WTC11 (cell line): ENCODE measurements around the gene GATA2. TPM values are rescaled to one million over a fixed set of nuclear protein-coding genes. Genes with fewer than 3 reads are reported as not detected.

Experiments
- ATAC-seq: fragments of 200-7000 bp; cut with Tn5 transposase; 2 replicates; pipeline ENCODE4 v1.10.0; 2021; ENCODE audit warnings: mild to moderate bottlenecking, moderate library complexity
- CTCF ChIA-PET: fragments of 300-600 bp; sonication (Branson Sonifier 250); formaldehyde crosslinking; loops from one replicate; lab custom pipeline; 2021; ENCODE audit warnings: antibody characterized with exemption; lab: Charles Lee
- POLR2A ChIA-PET: fragments of 350-600 bp; sonication (Branson Sonifier 250); formaldehyde crosslinking; loops from one replicate; lab custom pipeline; 2021; ENCODE audit warnings: antibody characterized with exemption; lab: Charles Lee
- DNase-seq: peaks from one replicate; pipeline ENCODE4 v3.0.0; 2021; ENCODE audit warnings: low spot score
- H3K27ac Mint-ChIP-seq: 2 replicates; pipeline ENCODE4 v1.8.0; 2021; ENCODE audit warnings: mixed read lengths
- H3K27me3 Mint-ChIP-seq: 2 replicates; pipeline ENCODE4 v1.8.0; 2021; ENCODE audit warnings: low read depth, mild to moderate bottlenecking, moderate library complexity, mixed read lengths
- H3K36me3 Mint-ChIP-seq: 2 replicates; pipeline ENCODE4 v1.8.0; 2021; ENCODE audit warnings: mixed read lengths
- H3K4me1 Mint-ChIP-seq: 2 replicates; pipeline ENCODE4 v1.8.0; 2022; ENCODE audit warnings: mixed read lengths
- H3K4me3 Mint-ChIP-seq: 2 replicates; pipeline ENCODE4 v1.8.0; 2021; ENCODE audit warnings: mild to moderate bottlenecking, moderate library complexity, mixed read lengths
- H3K9me3 Mint-ChIP-seq: 2 replicates; pipeline ENCODE4 v1.8.0; 2021; ENCODE audit warnings: mixed read lengths
- EMX1 ChIP-seq: fragments of 250-450 bp; sonication (Bioruptor Pico); IDR thresholded peaks from 2 replicates; pipeline ENCODE4 v1.8.0; 2021; ENCODE audit warnings: mild to moderate bottlenecking
- FOXK1 ChIP-seq: sonication (generic); formaldehyde crosslinking; IDR thresholded peaks from 2 replicates; pipeline ENCODE4 v1.8.0; 2022; ENCODE audit warnings: mild to moderate bottlenecking, moderate library complexity, missing genetic modification reagents
- FOXP1 ChIP-seq: sonication (generic); formaldehyde crosslinking; IDR thresholded peaks from 2 replicates; pipeline ENCODE4 v1.8.0; 2022; ENCODE audit warnings: missing genetic modification reagents, mild to moderate bottlenecking, moderate library complexity, borderline replicate concordance
- MYBL2 ChIP-seq: sonication (generic); formaldehyde crosslinking; IDR thresholded peaks from 2 replicates; pipeline ENCODE4 v1.8.1; 2023; ENCODE audit warnings: mild to moderate bottlenecking, moderate library complexity, missing genetic modification reagents
- OVOL2 ChIP-seq: fragments of 250-450 bp; sonication (Bioruptor Pico); IDR thresholded peaks from 2 replicates; pipeline ENCODE4 v1.9.0; 2021; ENCODE audit warnings: mild to moderate bottlenecking, borderline replicate concordance
- SP1 ChIP-seq: sonication (generic); formaldehyde crosslinking; conservative IDR thresholded peaks from 2 replicates; pipeline ENCODE4 v1.8.1; 2022; ENCODE audit warnings: missing genetic modification reagents
- ZNF263 ChIP-seq: sonication (generic); formaldehyde crosslinking; IDR thresholded peaks from 2 replicates; pipeline ENCODE4 v1.8.1; 2022; ENCODE audit warnings: low read depth, mild to moderate bottlenecking, moderate library complexity, missing genetic modification reagents
- ZNF416 ChIP-seq: fragments of 250-450 bp; sonication (Bioruptor Pico); IDR thresholded peaks from 2 replicates; pipeline ENCODE4 v1.9.0; 2021; ENCODE audit warnings: mild to moderate bottlenecking, inconsistent platforms
- total RNA-seq: library from RNA; stranded (reverse); gene quantifications from 3 replicates; pipeline ENCODE4 v1.2.3, GENCODE V29; 2021
- TF ChIP-seq, protein P1 (sequence below): sonication (generic); formaldehyde crosslinking; IDR thresholded peaks from 2 replicates; pipeline ENCODE4 v1.8.1; 2023; ENCODE audit warnings: mild to moderate bottlenecking, missing genetic modification reagents
- TF ChIP-seq, protein P2 (sequence below): sonication (generic); formaldehyde crosslinking; IDR thresholded peaks from 2 replicates; pipeline ENCODE4 v1.8.1; 2022; ENCODE audit warnings: missing genetic modification reagents, borderline replicate concordance
- TF ChIP-seq, protein P3 (sequence below): fragments of 250-450 bp; sonication (Bioruptor Pico); IDR thresholded peaks from 2 replicates; pipeline ENCODE4 v2.1.2; 2022; ENCODE audit warnings: mild to moderate bottlenecking, moderate library complexity
- TF ChIP-seq, protein P4 (sequence below): fragments of 200-600 bp; IDR thresholded peaks from 2 replicates; pipeline ENCODE4 v1.8.0; 2022; ENCODE audit warnings: antibody characterized with exemption

GATA2 gene
- total RNA-seq, 1 experiment from 2014 or later = 1.6 TPM

DNA sequence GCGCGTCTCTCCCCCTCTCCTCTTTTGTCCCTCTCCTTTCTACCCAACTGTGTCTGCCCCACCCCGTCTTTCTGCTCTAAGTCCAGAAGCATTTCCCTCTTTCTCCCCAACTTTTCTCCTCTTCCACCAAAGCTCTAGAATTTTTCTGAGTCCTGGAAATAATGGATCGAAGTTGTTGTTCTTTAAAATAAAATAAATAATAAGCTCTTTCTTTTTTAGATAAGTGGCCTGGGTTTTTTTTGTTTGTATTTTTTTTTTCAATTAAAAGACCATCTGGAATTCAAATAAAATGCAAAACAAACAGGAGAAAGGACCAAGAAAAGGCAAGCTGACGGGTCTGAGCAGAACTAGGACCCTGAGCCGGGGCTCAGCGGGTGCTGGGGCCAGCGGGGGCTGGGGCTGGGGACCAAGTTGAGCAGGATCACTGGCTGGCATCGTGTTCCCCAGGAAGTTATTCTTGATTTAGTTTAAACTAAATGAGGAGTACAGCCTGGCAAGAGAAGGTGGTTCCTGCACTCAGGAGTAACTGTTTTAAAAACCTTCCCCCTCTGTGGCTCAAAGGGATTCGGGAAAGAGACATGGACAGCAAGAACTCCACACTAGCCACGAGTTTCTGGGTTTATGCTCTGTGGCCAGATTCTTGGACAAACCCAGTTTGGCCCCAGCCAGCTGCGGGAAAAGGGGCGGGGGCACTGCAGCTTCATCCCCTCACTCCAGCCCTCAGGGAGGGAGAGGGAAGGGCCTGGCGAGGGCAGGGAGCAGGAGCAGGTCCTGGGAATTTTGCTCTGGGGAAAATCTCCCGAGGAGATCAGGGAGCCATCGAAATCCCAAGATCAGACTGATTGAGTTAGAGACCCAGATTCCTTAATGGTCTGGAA lies 8.4 kb downstream of the GATA2 start:
- Mint-ChIP-seq H3K4me1 (peaks cover 63% of the 10 kb centered on the region), H3K27me3 (peaks cover 100% of the 10 kb centered on the region)
- peak; percentile 62 for DNase-seq

DNA sequence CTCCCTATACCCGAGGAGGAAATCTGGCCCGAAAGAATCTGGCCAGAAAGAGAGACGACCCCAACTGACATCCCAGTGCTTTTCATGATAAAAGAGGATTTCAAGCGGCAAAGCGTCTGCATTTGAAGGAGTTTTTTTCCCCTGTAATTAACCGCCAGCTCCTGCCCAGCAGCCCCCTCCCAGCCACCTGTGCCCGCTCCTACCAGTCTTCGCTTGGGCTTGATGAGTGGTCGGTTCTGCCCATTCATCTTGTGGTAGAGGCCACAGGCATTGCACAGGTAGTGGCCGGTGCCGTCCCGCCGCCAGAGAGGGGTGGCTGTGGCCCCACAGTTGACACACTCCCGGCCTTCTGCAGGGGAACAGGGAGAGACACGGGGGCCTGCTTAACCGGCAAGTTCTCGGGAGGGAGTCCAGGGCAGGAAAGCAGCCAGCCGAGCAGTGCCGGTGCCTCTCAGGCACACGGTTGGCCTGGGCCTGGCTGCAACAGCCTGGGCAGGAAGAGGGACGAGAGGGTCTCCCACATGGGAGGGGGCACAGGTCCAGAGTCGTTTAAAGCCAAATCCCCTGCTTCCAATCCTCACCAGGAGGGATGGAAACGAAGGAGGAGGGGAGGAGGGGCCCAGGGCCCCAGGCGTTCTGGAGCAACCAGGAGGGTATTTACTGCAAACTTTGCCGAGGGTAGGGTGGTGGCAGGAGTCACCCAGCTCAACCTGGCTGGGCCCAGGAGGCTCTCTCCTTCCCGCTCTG lies 9.2 kb downstream of the GATA2 start:
- Mint-ChIP-seq H3K4me1 (peaks cover 64% of the 10 kb centered on the region), H3K27me3 (peaks cover 100% of the 10 kb centered on the region), H3K9me3 (no peaks in the 10 kb centered on the region), H3K4me3 (peak overlapping the region; percentile 57), H3K36me3 (no peaks in the 10 kb centered on the region; the same call in 1 of the 2 replicates), H3K27ac (no peak overlapping the region)
- peak; percentile 36; the same call in 1 of the 2 replicates for TF ChIP-seq FOXP1 (CRISPR knock-in tag)
- TF ChIP-seq, protein P1, sequence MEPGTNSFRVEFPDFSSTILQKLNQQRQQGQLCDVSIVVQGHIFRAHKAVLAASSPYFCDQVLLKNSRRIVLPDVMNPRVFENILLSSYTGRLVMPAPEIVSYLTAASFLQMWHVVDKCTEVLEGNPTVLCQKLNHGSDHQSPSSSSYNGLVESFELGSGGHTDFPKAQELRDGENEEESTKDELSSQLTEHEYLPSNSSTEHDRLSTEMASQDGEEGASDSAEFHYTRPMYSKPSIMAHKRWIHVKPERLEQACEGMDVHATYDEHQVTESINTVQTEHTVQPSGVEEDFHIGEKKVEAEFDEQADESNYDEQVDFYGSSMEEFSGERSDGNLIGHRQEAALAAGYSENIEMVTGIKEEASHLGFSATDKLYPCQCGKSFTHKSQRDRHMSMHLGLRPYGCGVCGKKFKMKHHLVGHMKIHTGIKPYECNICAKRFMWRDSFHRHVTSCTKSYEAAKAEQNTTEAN (CRISPR knock-in tag) = 0 out of 2 replicates have a peak, but pooled peaks have one; percentile 44
- TF ChIP-seq, protein P2, sequence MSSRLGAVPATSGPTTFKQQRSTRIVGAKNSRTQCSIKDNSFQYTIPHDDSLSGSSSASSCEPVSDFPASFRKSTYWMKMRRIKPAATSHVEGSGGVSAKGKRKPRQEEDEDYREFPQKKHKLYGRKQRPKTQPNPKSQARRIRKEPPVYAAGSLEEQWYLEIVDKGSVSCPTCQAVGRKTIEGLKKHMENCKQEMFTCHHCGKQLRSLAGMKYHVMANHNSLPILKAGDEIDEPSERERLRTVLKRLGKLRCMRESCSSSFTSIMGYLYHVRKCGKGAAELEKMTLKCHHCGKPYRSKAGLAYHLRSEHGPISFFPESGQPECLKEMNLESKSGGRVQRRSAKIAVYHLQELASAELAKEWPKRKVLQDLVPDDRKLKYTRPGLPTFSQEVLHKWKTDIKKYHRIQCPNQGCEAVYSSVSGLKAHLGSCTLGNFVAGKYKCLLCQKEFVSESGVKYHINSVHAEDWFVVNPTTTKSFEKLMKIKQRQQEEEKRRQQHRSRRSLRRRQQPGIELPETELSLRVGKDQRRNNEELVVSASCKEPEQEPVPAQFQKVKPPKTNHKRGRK (CRISPR knock-in tag) = no peak
- no peak for DNase-seq
- CTCF ChIA-PET = interaction anchor here (0.7 to 6.6 kb wide), 15 partner anchors 9 to 197 kb away, joined by 3 to 45 read pairs (median 5); partner anchors contain the start of gene GATA2
- ATAC-seq = peak; percentile 2; the same call in 1 of the 2 replicates
- POLR2A ChIA-PET = interaction anchor here (0.6 to 1.2 kb wide), 3 partner anchors 21 to 101 kb away, joined by 3 to 5 read pairs (median 3); no protein-coding TSS in a partner anchor

More for the DNA sequence above, 8.4 kb downstream of the GATA2 start:
- Mint-ChIP-seq H3K9me3 (no peaks in the 10 kb centered on the region), H3K36me3 (no peaks in the 10 kb centered on the region; the same call in 1 of the 2 replicates), H3K27ac (no peak overlapping the region), H3K4me3 (peak overlapping the region; percentile 57)
- TF ChIP-seq ZNF263 (CRISPR knock-in tag) = no peak
- CTCF ChIA-PET = interaction anchor here (1.1 to 6.6 kb wide), 4 partner anchors 9 to 58 kb away, joined by 4 to 45 read pairs (median 20); partner anchors contain the start of gene GATA2
- POLR2A ChIA-PET = interaction anchor here (0.7 to 0.8 kb wide), 2 partner anchors 22 to 54 kb away, joined by 3 to 4 read pairs; no protein-coding TSS in a partner anchor
- no peak for ATAC-seq

DNA sequence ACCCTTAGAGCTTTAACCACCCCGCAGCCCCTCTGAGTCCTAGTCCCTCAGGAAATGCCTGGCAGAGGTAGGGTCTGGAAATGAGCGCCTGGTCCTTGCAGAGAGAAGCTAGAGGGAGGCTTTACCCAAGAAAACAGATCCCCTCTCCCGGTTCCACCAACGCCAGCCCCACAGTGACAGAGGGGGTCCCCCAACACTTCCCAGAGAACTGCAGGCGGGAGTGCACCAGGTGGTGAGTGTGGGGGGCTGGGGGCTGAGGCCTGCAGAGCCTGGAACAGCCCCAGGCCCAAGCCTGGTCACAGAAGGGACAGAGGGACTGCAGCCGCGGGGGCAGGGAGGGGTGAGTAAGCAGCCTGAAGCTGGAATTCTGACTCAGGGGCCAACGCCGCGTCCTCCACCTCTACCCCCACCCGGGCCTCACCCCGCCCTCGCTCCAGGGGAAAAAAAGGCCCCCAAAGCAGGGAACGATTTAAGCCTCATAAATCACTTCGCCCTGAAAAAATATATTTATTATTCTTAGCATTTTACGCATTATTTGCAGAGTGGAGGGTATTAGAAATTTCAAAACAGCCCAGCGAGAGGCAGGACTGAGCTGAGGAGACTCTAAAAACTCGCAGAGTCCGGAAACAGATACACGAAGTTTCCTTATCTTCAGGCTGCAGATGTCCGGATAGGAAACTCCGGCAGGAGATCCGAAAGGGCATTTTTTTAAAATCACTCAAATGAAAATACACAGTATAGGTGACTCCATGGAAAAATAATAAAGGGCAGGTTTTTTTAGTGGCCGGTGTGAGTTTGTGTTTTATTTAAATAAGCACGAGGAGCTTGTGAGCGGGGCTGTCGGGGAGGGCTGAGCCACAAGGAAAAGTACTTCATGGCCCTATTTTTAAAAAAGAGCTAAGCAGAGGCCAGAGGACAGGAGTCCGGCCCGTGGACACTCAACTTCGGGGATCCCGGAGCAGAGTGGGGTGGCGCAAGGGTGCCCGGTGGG lies 10.0 kb downstream of the GATA2 start:
- CTCF ChIA-PET = interaction anchor here (0.7 to 6.6 kb wide), 17 partner anchors 9 to 197 kb away, joined by 3 to 45 read pairs (median 5); partner anchors contain the start of gene GATA2
- no peaks in the 10 kb centered on the region; the same call in 1 of the 2 replicates for H3K36me3 Mint-ChIP-seq
- no peak overlapping the region for H3K27ac Mint-ChIP-seq
- ATAC-seq = no peak
- peak overlapping the region; percentile 57 for H3K4me3 Mint-ChIP-seq
- peak; percentile 47 for DNase-seq
- no peaks in the 10 kb centered on the region for H3K9me3 Mint-ChIP-seq
- H3K4me1 Mint-ChIP-seq = peaks cover 64% of the 10 kb centered on the region
- H3K27me3 Mint-ChIP-seq = peaks cover 100% of the 10 kb centered on the region
- POLR2A ChIA-PET = interaction anchor here (0.6 to 1.2 kb wide), 3 partner anchors 34 to 102 kb away, joined by 3 to 5 read pairs (median 3); no protein-coding TSS in a partner anchor
- TF ChIP-seq MYBL2 (CRISPR knock-in tag) (no peak), FOXK1 (CRISPR knock-in tag) (no peak), SP1 (CRISPR knock-in tag) (no peak), OVOL2 (CRISPR knock-in tag) (no peak), EMX1 (CRISPR knock-in tag) (no peak), ZNF416 (CRISPR knock-in tag) (no peak)
- TF ChIP-seq, protein P3, sequence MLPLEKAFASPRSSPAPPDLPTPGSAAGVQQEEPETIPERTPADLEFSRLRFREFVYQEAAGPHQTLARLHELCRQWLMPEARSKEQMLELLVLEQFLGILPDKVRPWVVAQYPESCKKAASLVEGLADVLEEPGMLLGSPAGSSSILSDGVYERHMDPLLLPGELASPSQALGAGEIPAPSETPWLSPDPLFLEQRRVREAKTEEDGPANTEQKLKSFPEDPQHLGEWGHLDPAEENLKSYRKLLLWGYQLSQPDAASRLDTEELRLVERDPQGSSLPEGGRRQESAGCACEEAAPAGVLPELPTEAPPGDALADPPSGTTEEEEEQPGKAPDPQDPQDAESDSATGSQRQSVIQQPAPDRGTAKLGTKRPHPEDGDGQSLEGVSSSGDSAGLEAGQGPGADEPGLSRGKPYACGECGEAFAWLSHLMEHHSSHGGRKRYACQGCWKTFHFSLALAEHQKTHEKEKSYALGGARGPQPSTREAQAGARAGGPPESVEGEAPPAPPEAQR (CRISPR knock-in tag) = no peak
- TF ChIP-seq, protein P4, sequence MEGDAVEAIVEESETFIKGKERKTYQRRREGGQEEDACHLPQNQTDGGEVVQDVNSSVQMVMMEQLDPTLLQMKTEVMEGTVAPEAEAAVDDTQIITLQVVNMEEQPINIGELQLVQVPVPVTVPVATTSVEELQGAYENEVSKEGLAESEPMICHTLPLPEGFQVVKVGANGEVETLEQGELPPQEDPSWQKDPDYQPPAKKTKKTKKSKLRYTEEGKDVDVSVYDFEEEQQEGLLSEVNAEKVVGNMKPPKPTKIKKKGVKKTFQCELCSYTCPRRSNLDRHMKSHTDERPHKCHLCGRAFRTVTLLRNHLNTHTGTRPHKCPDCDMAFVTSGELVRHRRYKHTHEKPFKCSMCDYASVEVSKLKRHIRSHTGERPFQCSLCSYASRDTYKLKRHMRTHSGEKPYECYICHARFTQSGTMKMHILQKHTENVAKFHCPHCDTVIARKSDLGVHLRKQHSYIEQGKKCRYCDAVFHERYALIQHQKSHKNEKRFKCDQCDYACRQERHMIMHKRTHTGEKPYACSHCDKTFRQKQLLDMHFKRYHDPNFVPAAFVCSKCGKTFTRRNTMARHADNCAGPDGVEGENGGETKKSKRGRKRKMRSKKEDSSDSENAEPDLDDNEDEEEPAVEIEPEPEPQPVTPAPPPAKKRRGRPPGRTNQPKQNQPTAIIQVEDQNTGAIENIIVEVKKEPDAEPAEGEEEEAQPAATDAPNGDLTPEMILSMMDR = no peak
